Measurements from ENCODE around the gene KCNS1.
"Not testable (repeated sequence)": the region's sequence is repeated elsewhere in the genome, so short reads cannot be mapped to it uniquely, and the experiment has no call there.

The KCNS1 gene

GRCh38 chr20:45100563-45101245 is at the start of gene KCNS1:
Gene KCNS1 (minus strand): TSS chr20:45101127. CDS start chr20:45099236, 1,891 bp downstream.
- peak; percentile 37 for DNase-seq (ENCODE audit: low read depth)

- DNase-seq (ENCODE audit: low read depth): no peak
Measured at GRCh38 chr20:45149062-45149461, 48.1 kb upstream of the KCNS1 start.

- DNase-seq (ENCODE audit: low read depth): no peak
Measured at GRCh38 chr20:45140836-45141235, 39.9 kb upstream of the KCNS1 start.

GRCh38 chr20:45139733-45140375 is 38.9 kb upstream of the KCNS1 start:
- DNase-seq (ENCODE audit: low read depth): not testable (repeated sequence)

- DNase-seq (ENCODE audit: low read depth): peak; percentile 58
Measured at GRCh38 chr20:45138561-45139300, 37.8 kb upstream of the KCNS1 start.

DNA sequence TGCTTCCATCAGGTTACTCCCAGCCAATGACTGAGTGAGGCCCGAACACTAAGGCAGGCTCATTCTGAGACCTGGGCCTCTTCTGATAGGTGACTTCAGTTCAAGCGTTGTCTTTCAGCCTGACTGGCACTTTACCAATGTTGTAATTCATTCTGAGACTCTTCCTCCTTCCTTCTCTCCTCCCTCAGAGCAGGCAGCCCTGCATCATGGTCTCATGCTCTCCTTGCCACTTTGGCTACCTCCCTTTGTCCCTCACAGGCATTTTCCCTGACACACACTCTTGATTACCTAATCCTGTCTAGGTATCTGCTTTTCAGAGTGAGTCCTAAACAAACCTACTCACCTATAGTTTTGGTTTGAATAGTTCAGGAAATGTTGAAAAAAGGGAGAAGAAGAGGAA is 36.0 kb upstream of the KCNS1 start:
- no peak for DNase-seq (ENCODE audit: low read depth)

DNA sequence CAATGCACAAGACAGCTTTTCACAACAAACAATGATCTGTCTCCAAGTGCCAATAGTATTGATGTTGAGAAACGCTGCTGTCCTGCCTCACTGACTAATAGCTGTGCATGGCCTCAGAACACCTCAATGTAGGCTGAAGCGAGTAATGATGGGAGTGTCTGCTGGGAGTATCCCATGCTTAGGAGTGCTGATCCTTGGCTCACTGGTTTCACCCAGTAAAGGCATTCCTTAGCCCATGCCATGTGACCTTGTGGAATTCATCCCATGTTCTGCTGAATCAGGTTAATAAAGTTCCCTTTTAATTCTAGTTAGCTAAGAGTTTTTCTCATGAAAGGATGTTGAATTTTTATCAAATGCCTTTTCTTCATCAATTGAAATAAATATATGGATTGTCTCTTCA is 27.2 kb upstream of the KCNS1 start:
- DNase-seq (ENCODE audit: low read depth): peak; percentile 38

DNA sequence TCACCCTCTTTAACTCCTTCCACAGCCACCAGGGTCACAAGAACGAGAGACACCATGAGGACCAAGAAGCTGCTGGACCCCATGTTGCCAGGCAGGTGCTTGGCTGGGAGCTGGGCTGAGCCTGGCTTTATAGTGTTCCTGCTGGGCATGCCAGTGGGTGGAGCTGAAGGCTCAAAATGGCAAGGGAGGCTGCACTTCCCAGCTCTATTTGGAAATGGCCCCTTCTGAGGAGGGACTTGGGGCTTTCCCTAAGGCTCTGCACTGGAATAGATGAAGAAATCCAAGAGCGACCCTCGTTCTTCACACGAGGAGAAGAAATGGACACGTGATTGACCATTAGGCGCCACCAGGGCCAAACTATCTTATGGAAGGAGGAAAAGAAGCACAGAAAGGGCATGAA is 23.4 kb upstream of the KCNS1 start, which contains the start of gene WFDC12:
TSS of gene WFDC12 (minus strand) at position 101 of the 400 bp plus-strand sequence. CDS start at position 83, 18 bp downstream.
- no peak for DNase-seq (ENCODE audit: low read depth)

DNA sequence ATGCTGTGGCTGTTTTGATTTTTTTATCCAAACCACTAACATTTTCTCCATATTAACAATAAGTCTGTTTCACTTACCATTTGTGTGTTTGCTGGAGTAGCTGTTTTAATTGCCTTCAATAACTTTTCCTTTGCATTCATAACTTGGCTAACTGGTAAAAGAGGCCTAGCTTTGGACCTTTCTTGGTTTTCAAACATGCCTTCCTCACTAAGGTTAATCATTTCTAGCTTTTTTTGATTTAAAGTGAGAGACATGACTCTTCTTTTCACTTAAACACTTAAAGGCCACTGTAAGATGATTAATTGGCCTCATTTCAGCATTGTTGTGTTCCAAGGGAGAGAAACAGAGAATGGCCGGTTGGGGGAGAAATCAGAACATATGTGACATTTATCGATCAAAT is 20.5 kb upstream of the KCNS1 start:
- DNase-seq (ENCODE audit: low read depth): no peak

GRCh38 chr20:45119556-45120266 is 18.8 kb upstream of the KCNS1 start:
- no peak for DNase-seq (ENCODE audit: low read depth)

- peak; percentile 42 for DNase-seq (ENCODE audit: low read depth)
Measured at GRCh38 chr20:45118028-45118427, 17.1 kb upstream of the KCNS1 start.

- DNase-seq (ENCODE audit: low read depth): no peak
Measured at GRCh38 chr20:45117581-45117980, 16.7 kb upstream of the KCNS1 start.

DNA sequence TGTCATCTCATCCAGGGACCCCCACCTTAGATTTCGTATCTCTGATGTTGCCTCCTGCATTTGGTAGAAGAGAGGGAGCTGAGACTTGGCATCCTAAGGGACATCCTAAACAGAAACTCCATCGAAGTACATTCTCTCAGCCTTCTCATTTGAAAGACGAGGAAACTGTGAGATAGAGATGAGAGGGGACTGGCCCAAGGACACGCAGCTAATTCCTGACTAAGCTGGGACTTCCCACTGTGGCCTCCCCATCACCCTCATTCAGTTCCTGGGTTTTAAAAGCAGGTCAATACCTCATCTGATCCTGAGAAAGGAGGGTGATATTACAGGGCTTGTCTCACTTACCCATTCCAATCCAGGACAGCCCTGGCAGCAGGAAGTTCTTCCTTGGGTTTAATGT is 14.9 kb upstream of the KCNS1 start:
- no peak for DNase-seq (ENCODE audit: low read depth)

- DNase-seq (ENCODE audit: low read depth): no peak
Measured at GRCh38 chr20:45115386-45115774, 14.5 kb upstream of the KCNS1 start.

DNA sequence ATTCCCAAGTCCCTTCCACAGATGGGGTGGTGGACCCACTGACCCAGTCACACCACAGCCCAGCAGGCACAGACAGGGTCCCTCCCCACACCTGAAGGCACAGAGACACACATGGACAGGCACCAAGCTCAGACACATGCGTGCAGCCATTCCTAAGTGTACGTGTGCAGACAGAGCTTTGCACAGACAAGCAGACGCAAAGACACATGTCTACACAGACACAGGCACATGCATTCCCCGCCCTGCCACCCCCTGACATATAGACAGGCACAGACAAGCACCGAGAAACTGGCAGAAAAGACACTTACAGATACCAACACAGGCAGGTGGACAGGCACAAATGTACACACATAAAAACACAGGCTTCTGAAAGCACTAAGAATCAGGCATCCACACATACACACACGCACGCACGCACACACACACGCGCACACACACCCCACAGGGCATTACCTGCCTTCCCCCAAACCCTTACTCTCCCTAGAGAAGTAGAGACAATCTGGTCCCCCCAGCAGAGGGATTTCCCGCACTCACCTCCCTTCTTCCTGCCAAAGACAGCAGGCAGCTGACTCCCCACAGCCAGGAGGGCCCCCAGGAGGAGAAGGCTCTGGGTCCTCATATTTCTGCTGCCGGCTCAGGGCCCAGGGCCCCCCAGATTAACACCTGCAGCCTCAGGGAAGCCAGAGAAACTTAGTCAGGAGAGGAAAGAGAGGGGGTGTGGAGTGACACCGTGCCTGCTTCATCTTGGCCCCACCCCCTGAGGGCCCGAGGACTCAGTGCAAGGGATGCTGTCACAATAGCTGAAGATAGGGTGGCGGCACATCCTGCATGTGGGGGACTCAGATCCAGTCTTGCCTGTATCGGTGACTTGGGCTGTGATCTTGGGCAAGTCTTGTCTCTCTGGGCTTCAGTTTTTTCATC is 13.8 kb upstream of the KCNS1 start, which contains the start of gene WFDC5:
TSS of gene WFDC5 (minus strand) at position 710 of the 921 bp plus-strand sequence. CDS start at position 619, 91 bp downstream.
- DNase-seq (ENCODE audit: low read depth): no peak

DNA sequence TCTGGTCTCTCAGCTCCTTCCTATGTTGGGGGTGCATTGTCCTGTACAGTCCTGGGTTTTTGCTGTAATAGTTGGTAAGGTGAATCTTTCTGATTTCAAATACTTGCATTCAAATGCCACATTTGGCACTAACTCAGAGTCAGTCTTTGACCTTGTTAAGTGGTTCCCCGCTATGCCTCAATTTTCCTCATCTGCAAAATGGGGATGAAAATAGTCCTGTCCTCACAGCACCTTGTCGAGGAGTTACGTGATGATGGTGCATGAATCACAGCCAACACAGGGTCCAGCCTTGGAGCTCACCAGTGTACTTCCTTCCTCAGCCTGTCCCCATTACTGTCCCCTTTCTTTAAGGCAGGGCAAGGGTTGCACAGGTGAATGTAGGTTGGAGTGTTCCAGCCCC is 12.9 kb upstream of the KCNS1 start:
- DNase-seq (ENCODE audit: low read depth): no peak

DNA sequence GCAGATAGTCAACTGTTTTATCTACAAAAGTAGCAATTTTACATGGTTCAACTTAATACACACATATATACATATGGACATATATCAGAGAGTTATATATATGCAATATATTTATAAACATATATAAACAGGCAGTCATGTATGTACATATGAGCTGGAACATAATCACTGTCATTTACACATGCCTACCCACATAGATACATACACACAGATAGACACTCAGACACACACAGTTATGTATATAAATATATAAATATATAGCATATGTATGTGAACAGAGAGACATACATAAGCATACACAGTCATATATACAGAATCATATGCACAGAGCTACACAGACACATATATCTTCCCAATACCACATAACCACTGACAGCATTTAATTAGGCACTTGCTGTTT is 11.8 kb upstream of the KCNS1 start:
- no peak for DNase-seq (ENCODE audit: low read depth)

- DNase-seq (ENCODE audit: low read depth): peak; percentile 51
Measured at GRCh38 chr20:45111799-45112471, 11.0 kb upstream of the KCNS1 start.

DNA sequence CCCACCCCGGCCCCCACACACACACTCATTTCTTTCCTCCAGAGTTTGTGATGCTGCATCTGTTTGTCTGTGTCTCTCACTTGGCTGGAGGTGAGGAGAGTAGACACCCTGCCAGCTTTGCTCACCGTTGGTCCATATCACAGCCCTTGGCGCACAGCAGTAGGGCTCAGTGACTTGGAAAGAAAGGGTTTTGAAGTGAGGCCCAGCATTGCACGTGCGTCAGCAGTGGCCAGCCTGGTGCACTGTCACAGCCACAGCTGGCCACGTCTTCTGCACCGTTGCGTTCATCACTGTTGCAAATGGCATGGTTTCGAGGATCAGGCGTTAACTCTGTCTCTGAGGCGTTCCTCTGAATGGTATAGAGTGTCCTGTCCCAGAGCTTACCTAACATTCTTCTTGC is 10.4 kb upstream of the KCNS1 start:
- no peak for DNase-seq (ENCODE audit: low read depth)

- DNase-seq (ENCODE audit: low read depth): no peak
Measured at GRCh38 chr20:45110301-45110700, 9.4 kb upstream of the KCNS1 start.

GRCh38 chr20:45109634-45110033 is 8.7 kb upstream of the KCNS1 start:
- DNase-seq (ENCODE audit: low read depth): no peak

Measured in ELR (cell line).